OCI-LY3 (cell line): ENCODE measurements around the gene ARHGEF28.

Source experiments
- CTCF ChIP-seq: fragments of 200-600, 300-600 bp; sonication (generic); IDR thresholded peaks from 2 replicates; pipeline ENCODE4 v1.5.1; 2014; ENCODE audit warnings: antibody characterized with exemption, low read length, low read depth
- EZH2phosphoT487 ChIP-seq: fragments of 200-600 bp; shearing (Covaris generic); IDR thresholded peaks from 2 replicates; pipeline ENCODE4 v1.6.1; 2018; ENCODE audit warnings: antibody characterized with exemption, mixed run types, low read depth

DNA sequence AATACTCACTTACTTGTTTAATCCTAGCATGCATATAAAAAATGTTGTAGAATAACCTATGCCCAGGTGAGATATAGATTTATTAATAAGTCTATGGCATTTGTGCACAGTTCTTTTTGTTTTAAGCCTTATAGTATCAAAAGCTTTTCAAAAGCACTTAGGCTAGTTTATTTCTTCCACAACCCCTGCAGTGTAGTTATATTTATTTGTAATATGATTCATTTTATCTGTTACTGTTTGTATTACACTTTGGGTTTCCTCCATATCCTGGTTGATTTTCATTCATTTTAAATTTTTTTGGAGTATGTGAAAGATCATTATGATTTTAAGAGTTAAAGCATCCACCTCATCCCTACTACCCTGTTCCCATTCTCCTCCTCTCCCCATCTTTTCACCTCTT, 18.8 kb upstream of the ARHGEF28 start:
- no peak for TF ChIP-seq EZH2phosphoT487
- no peak for TF ChIP-seq CTCF
